T-helper 1 cell (primary cell): Measurements from ENCODE around the gene EFCAB5.
"Not testable (repeated sequence)": the region's sequence is repeated elsewhere in the genome, so short reads cannot be mapped to it uniquely, and the experiment has no call there.

Experiments used
- DNase-seq, 5 donors: peaks; one replicate each; pipeline ENCODE4 v3.0.0-alpha.2; 2012 to 2020

Gene EFCAB5

GRCh38 chr17:30101686-30102390, 160.4 kb downstream of the EFCAB5 start:
- no peak for DNase-seq

GRCh38 chr17:30103921-30104320, 162.5 kb downstream of the EFCAB5 start:
- DNase-seq = no peak

DNA sequence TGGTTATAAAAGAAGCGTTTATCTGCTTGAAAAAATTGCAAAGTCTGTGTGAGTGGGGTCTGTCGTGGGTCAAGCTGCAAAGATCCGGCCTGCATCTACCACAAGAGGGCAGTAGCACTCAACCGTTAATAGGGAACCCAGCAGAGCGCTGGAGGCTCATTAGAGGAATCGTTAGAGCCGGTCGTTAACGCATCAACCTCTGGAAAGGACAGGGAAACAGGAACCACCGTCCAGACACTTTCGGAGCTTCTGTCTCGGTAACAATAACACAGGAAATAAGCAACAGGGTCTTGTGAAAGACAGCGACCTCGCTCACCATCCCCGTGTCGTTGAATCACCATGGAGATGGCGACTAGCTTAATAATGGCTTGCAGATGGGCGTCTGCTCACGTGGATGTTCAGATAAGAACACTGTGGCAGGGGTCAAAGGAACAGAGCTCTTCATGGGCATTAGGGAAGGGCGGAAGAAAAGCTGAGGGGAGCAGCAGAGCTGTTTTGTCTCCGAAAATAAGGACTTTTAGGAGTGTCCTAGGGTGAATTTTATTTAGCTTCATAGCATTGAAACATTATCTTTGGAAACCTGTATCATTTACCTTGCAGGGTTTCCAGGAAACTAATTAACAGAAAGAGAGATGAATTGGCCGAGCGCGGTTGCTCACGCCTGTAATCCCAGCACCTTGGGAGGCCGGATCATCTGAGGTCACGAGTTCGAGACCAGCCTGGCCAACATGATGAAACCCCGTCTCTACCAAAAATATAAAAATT, 163.3 kb downstream of the EFCAB5 start:
- DNase-seq = peak; percentile 24 to 68 (median 48)

DNA sequence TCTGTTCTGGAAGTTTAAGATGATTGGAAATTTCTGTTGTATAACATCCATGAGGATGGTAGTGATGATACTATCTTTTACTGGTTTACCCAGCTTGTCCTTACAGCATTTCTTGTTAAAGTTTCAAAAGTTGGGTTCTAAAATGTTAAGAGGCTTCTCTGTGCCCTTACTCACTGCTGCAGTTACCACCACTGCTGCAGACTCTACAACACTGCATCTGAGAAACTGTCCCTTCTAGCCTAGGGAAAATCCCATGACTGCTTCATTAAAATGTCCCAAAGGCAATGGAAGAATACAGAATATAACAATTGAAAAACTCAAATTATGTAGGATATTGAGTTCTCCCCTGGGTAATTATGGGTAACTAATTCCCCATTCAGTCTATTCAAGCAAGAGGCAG, 171.4 kb downstream of the EFCAB5 start:
- no peak for DNase-seq

DNA sequence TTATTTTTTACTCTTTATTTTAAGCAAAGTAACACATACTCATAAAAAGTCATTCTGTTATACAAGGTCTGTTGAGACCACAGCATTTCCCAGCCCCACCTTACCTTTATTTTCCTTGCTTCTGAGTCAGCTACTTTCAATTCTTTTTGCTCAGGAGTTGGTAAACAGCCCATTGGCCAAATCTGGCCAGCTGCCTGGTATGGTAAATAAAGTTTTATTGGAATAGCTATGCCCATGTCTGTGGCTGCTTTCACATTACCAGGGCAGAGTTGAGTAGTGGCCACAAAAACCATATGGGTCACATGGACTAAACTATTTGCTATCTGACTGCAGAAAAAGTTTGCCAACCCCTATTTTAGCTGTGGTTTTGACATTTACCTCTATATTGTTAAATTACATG, 171.8 kb downstream of the EFCAB5 start:
- peak in 1 of 5 donors; percentile 43 for DNase-seq

DNA sequence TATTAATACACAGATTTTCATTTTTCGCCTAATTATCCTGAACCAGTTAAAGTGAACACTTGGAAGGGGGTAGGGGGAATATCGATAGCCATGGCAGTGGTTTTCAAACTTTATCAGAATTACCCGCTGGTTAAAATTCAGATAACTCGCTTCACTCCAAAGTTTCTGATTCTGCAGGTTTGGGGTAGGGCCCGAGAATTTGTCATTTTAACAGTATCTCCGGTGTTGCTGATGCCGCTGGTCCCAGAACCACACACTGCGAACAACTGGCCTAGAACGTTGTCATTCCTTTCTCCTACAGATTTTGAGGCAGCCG, 174.9 kb downstream of the EFCAB5 start:
- no peak for DNase-seq

GRCh38 chr17:30116661-30117551, 175.5 kb downstream of the EFCAB5 start, which contains the start of gene NSRP1:
Gene NSRP1, plus strand, starts transcription at chr17:30116816. Its CDS starts 28 bp downstream, at chr17:30116844.
- peak; percentile 68 to 95 (median 83) for DNase-seq

DNA sequence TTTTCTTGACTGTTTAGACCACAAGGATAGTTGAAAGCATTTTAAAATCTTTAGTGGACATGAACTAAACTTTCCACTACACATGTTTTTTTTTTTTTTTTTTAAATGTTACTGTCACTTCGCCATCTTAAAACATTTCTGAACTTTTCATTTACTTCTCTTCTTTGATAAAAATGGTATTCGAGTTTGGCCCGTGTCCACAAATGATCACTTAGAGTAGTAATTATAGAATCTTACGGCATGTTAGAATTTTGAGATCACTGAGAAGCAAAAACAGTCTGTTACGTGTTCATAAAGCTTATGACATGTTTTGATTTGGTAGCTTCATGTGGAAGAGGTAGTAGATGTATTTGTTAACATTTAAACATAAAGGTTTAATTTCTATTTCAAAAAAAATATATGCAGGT, 176.2 kb downstream of the EFCAB5 start:
- DNase-seq = no peak

DNA sequence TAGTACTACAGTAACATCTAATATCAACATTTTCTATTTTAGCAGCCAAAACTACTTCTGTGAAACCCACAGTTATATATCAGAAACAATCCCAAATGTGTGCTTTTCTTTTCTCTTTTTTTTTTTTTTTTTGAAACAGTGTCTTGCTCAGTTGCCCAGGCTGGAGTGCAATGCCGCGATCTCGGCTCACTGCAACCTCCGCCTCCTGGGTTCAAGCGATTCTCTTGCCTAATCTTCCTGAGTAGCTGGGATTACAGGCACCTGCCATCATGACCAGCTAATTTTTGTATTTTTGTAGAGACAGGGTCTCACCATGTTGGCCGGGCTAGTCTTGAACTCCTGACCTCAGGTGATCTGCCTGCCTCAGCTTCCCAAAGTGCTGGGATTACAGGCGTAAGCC, 177.2 kb downstream of the EFCAB5 start:
- not testable (repeated sequence) for DNase-seq

GRCh38 chr17:30124273-30124796, 182.9 kb downstream of the EFCAB5 start:
- DNase-seq = no peak

- no peak for DNase-seq
Observed at GRCh38 chr17:30130121-30130520, 188.7 kb downstream of the EFCAB5 start.

DNA sequence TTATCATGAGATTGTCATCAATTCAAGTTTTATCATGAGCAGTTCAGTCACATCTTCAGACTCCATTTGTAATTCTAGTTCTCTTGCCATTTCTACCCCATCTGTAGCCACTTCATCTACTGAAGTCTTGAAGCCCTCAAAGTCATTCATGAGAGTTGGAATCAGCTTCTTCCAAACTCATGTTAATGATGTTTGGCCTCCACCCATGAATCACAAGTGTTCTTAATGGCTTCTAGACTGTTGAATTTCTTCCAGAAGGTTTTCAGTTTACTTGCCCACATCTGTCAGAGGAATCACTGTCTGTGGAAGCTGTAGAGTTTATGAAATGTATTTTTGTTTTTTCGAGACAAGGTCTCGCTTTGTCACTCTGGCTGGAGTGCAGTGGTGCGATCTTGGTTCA, 191.2 kb downstream of the EFCAB5 start:
- DNase-seq = no peak

GRCh38 chr17:30133197-30133596, 191.8 kb downstream of the EFCAB5 start:
- DNase-seq = no peak

DNA sequence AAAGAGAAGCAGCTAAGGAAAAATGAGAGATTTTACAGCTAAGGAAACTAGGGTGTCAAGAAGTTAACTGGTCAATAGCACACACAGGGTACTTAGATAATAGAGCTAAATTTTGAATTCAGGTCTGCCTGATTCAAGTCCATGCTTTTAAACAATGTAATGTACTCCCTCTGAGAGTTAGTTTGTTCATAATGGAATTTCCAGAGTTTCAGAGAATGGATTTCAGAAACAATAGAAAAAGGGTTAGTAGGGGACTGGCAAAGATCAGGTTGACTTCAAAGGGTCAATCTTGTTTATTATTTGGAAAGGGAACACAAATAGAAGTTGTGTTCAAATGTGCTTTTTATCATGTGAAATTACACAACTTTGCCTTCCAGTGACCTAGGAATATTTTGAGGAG, 193.1 kb downstream of the EFCAB5 start:
- DNase-seq = no peak

- no peak for DNase-seq
Observed at GRCh38 chr17:30137158-30137557, 195.7 kb downstream of the EFCAB5 start.

DNA sequence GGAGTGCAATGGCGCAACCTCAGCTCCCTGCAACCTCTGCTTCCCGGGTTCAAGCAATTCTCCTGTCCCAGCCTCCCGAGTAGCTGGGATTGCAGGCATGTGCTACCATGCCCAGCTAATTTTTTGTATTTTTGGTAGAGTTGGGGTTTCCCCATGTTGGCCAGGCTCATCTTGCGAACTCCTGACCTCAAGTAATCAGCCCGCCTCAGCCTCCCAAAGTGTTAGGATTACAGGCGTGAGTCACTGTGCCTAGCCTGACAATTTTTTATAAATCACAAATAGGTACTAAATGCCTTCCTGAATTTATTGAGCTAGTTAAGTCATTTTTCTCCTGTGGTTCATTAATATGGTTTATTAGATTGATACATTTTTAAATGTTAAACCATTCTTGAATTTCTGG, 206.4 kb downstream of the EFCAB5 start:
- not testable (repeated sequence) for DNase-seq

DNA sequence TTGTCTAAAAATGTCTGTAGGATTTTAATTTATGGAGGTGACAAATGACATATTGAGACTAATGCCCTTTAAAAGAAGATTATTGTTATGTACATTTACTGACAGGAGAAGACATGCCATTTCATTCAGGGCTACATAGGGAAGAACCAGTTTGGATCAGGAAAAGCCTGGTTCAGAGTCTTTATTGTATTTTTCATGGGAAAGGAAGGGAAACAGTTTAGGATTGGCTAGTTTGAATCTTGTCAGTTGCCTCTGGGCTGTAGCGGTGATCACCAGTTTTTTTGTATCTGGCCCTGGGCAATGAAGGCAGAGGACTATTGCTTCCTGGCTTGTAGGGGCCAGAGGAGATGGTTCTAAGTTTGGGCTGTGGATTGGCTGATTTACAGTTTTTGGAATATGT, 206.9 kb downstream of the EFCAB5 start:
- DNase-seq = no peak

DNA sequence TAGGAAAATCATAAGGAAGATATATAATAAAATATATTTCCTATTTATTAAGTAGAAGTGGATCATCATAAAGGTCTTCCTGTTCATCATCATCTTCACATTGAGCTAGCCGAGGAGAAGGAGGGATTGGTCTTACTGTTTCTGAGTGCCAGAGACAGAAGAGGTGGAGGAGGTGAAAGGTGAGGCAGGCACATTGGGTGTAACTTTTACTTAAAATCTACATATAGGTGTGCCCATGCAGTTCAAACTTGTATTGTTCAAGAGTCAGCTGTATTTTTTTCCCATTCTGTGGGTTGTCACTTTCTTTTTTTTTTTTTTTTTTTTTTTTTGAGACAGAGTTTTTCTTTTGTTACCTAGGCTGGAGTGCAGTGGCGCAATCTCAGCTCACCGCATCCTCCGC, 210.0 kb downstream of the EFCAB5 start:
- DNase-seq = no peak

DNA sequence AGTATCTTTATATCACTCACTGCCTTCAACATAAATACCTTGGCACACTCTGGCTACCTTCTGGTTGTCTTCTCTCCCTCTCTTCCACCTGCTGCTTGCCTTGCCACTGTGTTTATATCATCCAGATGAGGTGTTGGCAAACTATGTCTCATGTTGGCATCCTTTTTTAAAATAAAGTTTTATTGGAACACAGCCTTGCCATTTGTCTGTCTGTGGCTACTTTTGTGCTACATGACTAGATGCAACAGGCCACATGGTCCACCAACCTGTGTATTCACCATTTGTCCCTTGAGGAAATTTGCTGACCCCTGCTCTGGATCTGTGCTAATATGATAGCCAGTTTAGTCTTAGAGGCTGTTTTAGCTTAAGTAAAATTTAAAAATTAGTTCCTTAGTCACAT, 212.0 kb downstream of the EFCAB5 start:
- DNase-seq = no peak

GRCh38 chr17:30155389-30155788, 214.0 kb downstream of the EFCAB5 start:
- no peak for DNase-seq
